Endothelial cell of umbilical vein (primary cell): ENCODE results near the gene SPOCD1. TPM values are rescaled to one million over a fixed set of nuclear protein-coding genes. Genes with fewer than 3 reads are reported as not detected.

Experiments used
- BruUV-seq: library from RNA; stranded (reverse); fragments of 400-500 nt; replicated peaks from 2 replicates; lab custom pipeline; 2021; lab: Mats Ljungman, UMichigan
- CTCF ChIA-PET: fragments of 300-600, 350-600 bp; sonication (Branson Sonifier 250); formaldehyde crosslinking; loops from one replicate; lab custom pipeline; 2021; ENCODE audit warnings: antibody characterized with exemption, inconsistent platforms; lab: Charles Lee
- POLR2A ChIA-PET: fragments of 300-600, 350-600 bp; sonication (Branson Sonifier 250); formaldehyde crosslinking; loops from one replicate; lab custom pipeline; 2021; ENCODE audit warnings: antibody characterized with exemption, inconsistent platforms; lab: Charles Lee
- DNase-seq: peaks from one replicate; pipeline ENCODE4 v3.0.0-alpha.2; 2011; ENCODE audit warnings: low read depth, low spot score
- FAIRE-seq: peaks from 2 replicates; lab custom pipeline; 2011; peaks lifted over from hg19 to GRCh38; lab: Jason Lieb, UNC
- H2AFZ ChIP-seq: 2 replicates; pipeline ENCODE4 v1.6.0; 2012; ENCODE audit warnings: low read depth, low read length, control low read depth, inconsistent platforms
- H3K27ac ChIP-seq: 2 replicates; pipeline ENCODE4 v1.5.1; 2011; ENCODE audit warnings: low read depth, mild to moderate bottlenecking, control low read depth, low read length, moderate library complexity; ENCODE audit not compliant: insufficient read depth
- H3K27me3 ChIP-seq, 2 experiments: 2 replicates each; pipeline versions ENCODE4 v1.6.0 to v1.6.1; 2011; ENCODE audit warnings: low read length in 2 of 2, mixed read lengths in 1 of 2; ENCODE audit not compliant: control insufficient read depth in 2 of 2, insufficient read depth in 2 of 2
- H3K36me3 ChIP-seq, 2 experiments: 2 replicates in 1 of 2; 3 replicates in 1 of 2; pipeline ENCODE4 v1.5.1; 2011; ENCODE audit warnings: low read length in 2 of 2, mild to moderate bottlenecking in 1 of 2, moderate library complexity in 1 of 2; ENCODE audit not compliant: control insufficient read depth in 2 of 2, insufficient read depth in 2 of 2; ENCODE audit errors: extremely low read depth in 1 of 2
- H3K4me1 ChIP-seq: 3 replicates; pipeline ENCODE4 v1.5.1; 2011; ENCODE audit warnings: mild to moderate bottlenecking, low read length; ENCODE audit not compliant: control insufficient read depth, insufficient read depth; ENCODE audit errors: extremely low read depth
- H3K4me2 ChIP-seq: 2 replicates; pipeline ENCODE4 v1.6.1; 2011; ENCODE audit warnings: low read length, control low read depth, mixed read lengths; ENCODE audit not compliant: insufficient read depth
- H3K4me3 ChIP-seq, 3 experiments: fragments of 200-600 bp in 1 of 3; sonication (generic), shearing (Covaris generic) in 1 of 3; replicated peaks in 1 of 3; 2 replicates each; pipeline ENCODE4 v1.5.1; 2011 to 2016; ENCODE audit warnings: control low read depth in 3 of 3, low read length in 3 of 3, mild to moderate bottlenecking in 2 of 3, inconsistent platforms in 1 of 3, low read depth in 1 of 3, moderate library complexity in 1 of 3; ENCODE audit not compliant: insufficient read depth in 1 of 3
- H3K79me2 ChIP-seq: 2 replicates; pipeline ENCODE4 v1.6.0; 2012; ENCODE audit warnings: low read length, inconsistent platforms; ENCODE audit not compliant: control insufficient read depth, insufficient read depth
- H3K9ac ChIP-seq: replicated peaks from 2 replicates; pipeline ENCODE3; 2011; ENCODE audit warnings: low read length, control low read depth; ENCODE audit not compliant: insufficient read depth; ENCODE audit errors: extremely low read depth
- H3K9me1 ChIP-seq: replicated peaks from 3 replicates; pipeline ENCODE4 v1.6.0; 2011; ENCODE audit warnings: mild to moderate bottlenecking, low read length; ENCODE audit not compliant: control insufficient read depth, insufficient read depth; ENCODE audit errors: extremely low read depth
- H3K9me3 ChIP-seq: replicated peaks from 2 replicates; pipeline ENCODE4 v1.5.1; 2012; ENCODE audit warnings: low read length, inconsistent platforms; ENCODE audit not compliant: control insufficient read depth, insufficient read depth
- H4K20me1 ChIP-seq: replicated peaks from 2 replicates; pipeline ENCODE3; 2011; ENCODE audit warnings: mild to moderate bottlenecking, low read length; ENCODE audit not compliant: control insufficient read depth, insufficient read depth; ENCODE audit errors: extremely low read depth
- CTCF ChIP-seq, 2 donors: IDR thresholded peaks; 1 replicate in 1 of 2; 2 replicates in 1 of 2; pipeline ENCODE4 v1.5.1; 2011; ENCODE audit warnings: low read length in 2 of 2, mild to moderate bottlenecking in 2 of 2, moderate library complexity in 2 of 2, control low read depth in 1 of 2, inconsistent platforms in 1 of 2, low read depth in 1 of 2; ENCODE audit not compliant: insufficient read depth in 1 of 2; ENCODE audit errors: extremely low read depth in 1 of 2
- EZH2 ChIP-seq: IDR thresholded peaks from 2 replicates; pipeline ENCODE4 v1.6.1; 2012; ENCODE audit warnings: borderline replicate concordance, low read depth, mild to moderate bottlenecking, moderate library complexity, low read length, inconsistent platforms; ENCODE audit not compliant: severe bottlenecking
- FOS ChIP-seq: IDR thresholded peaks from 2 replicates; pipeline ENCODE4 v1.6.1; 2011; ENCODE audit warnings: mild to moderate bottlenecking, low read length, moderate library complexity, borderline replicate concordance; ENCODE audit not compliant: insufficient read depth
- GATA2 ChIP-seq: IDR thresholded peaks from 2 replicates; pipeline ENCODE4 v1.7.0; 2011; ENCODE audit warnings: low read depth, mild to moderate bottlenecking, moderate library complexity, mixed read lengths, low read length; ENCODE audit not compliant: insufficient read length, insufficient read depth
- JUN ChIP-seq: IDR thresholded peaks from 2 replicates; pipeline ENCODE4 v1.6.1; 2011; ENCODE audit warnings: borderline replicate concordance, low read depth; ENCODE audit not compliant: insufficient read length, insufficient read depth
- MYC ChIP-seq: IDR thresholded peaks from one replicate; pipeline ENCODE4 v1.6.1; 2011; ENCODE audit warnings: mild to moderate bottlenecking, low read depth, low read length
- POLR2A ChIP-seq: IDR thresholded peaks from 2 replicates; pipeline ENCODE4 v1.6.1; 2012; ENCODE audit warnings: low read depth, mild to moderate bottlenecking, control low read depth, low read length
- POLR2AphosphoS5 ChIP-seq: IDR thresholded peaks from 2 replicates; pipeline ENCODE4 v1.6.1; 2012; ENCODE audit warnings: low read depth, mild to moderate bottlenecking, control low read depth, low read length, moderate library complexity; ENCODE audit not compliant: insufficient read depth
- dilution Hi-C: fragments of 300-500 bp; cut with MboI; formaldehyde crosslinking; loops from one replicate; pipeline ENCODE4 v1.15.0; 2019; ENCODE audit warnings: low sequenced_read_pairs; ENCODE audit not compliant: extremely low pct_ligation_motif_present
- intact Hi-C: fragments of 100-400 bp; cut with micrococcal nuclease; formaldehyde crosslinking; loops from one replicate; pipeline ENCODE4 v1.10.0; 2022
- polyA plus RNA-seq, 4 experiments: library from polyadenylated mRNA; depleted of rRNA in 3 of 4; stranded (reverse) in 3 of 4; unstranded in 1 of 4; fragments of >200 nt; gene quantifications; 2 replicates each; pipeline versions ENCODE4 v1.2.1 to v1.2.3, GENCODE V29; 2011 to 2012; ENCODE audit warnings: missing spikeins in 1 of 4
- total RNA-seq: library from RNA; stranded (reverse); gene quantifications from 2 replicates; pipeline ENCODE4 v1.2.3, GENCODE V29; 2021
- TF ChIP-seq, protein P1 (sequence below): IDR thresholded peaks from 2 replicates; pipeline ENCODE4 v1.6.1; 2011; ENCODE audit not compliant: insufficient read depth, insufficient read length

The SPOCD1 gene
- total and polyA plus RNA-seq, 2 donors (not counting 3 experiments of a cell fraction or from before 2014, with no cell fraction given): 0.27 to 33.0 TPM

DNA sequence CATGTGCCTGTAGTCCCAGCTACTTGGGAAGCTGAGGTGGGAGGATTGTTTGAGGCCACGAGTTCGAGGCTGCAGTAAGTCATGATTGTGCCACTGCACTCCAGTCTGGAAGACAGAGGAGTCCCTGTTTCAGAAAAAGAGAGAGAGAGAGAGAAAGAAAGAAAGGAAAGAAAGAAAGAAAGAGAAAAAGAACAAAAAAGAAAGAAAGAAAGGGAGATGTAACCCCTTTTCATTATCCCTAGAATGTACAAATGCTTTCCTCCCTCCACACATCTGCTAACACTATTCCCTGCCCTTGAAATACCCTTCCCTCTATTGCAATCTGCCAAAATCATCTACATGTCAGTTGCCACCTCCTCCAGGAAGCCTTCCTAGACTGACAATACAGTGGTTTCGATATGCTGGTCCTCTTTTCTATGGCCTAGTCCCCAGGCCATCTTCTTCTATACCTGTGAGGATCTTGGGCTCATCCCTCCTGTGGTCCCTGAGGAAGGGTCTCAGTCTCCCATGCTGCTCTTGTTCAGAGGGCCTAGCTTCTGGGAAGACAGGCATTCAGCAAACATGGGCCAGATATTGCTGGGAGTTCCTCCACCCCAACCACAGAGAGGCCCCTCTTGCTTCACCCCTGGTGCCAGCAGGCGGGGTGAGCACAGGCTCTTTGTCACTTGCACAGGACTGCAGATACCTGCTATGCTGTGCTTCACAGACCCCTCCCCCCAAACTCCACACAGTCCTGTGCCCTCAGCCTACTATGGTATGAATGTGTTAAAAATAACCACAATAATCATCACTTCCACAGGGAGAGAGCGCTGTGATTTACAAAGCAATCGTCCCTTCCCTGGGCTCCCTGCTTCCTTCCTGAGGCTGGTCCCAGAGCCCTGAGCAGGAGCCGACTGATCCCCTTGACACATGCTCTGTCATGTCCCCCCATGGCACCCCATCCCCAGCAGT, 65.8 kb downstream of the SPOCD1 start:
- Histone ChIP-seq H3K79me2 (no peaks in the 10 kb centered on the region), H3K9me3 (no peaks in the 10 kb centered on the region), H4K20me1 (no peaks in the 10 kb centered on the region), H3K9ac (no peak overlapping the region), H3K9me1 (no peaks in the 10 kb centered on the region), H3K27me3 (peaks cover 0 to 4% of the 10 kb centered on the region in 2 experiments), H2AFZ (no peak overlapping the region), H3K4me3 (no peak overlapping the region), H3K4me2 (no peak overlapping the region), H3K27ac (no peak overlapping the region), H3K36me3 (no peaks in the 10 kb centered on the region), H3K4me1 (no peaks in the 10 kb centered on the region)
- DNase-seq (no peak), FAIRE-seq (no peak)
- no TSS peak for BruUV-seq
- dilution Hi-C loops (no loop called here), intact Hi-C loops (no loop called here)
- ChIA-PET POLR2A (no interaction called here), CTCF (interaction anchor here (0.9 to 2.9 kb wide), 5 partner anchors 16 to 39 kb away, joined by 3 to 9 read pairs (median 4); no protein-coding TSS in a partner anchor)
- TF ChIP-seq JUN (no peak), GATA2 (no peak), POLR2A (no peak), CTCF (IDR thresholded peaks at IDR 0.05; ENCODE audit: extremely low read depth in 1 of 2, insufficient read depth in 1 of 2, low read depth in 1 of 2, low read length in 2 of 2) (no peak), MYC (no peak), POLR2AphosphoS5 (no peak), FOS (no peak), EZH2 (no peak)
- TF ChIP-seq, protein P1, sequence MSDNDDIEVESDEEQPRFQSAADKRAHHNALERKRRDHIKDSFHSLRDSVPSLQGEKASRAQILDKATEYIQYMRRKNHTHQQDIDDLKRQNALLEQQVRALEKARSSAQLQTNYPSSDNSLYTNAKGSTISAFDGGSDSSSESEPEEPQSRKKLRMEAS: no peak
